Activated T-helper 1 cell treated with Interleukin-2 at 50 U/mL for 16 hours (primary cell): ENCODE measurements around the gene MAP1S.

Experiments used
- DNase-seq: peaks from one replicate; pipeline ENCODE4 v3.0.0-alpha.2; 2020; ENCODE audit warnings: low read depth

Gene MAP1S

GRCh38 chr19:17688853-17689595 is 30.3 kb upstream of the MAP1S start:
- no peak for DNase-seq

- no peak for DNase-seq
Observed at GRCh38 chr19:17692566-17692965, 26.7 kb upstream of the MAP1S start.

GRCh38 chr19:17695198-17695597 is 24.1 kb upstream of the MAP1S start:
- DNase-seq: no peak

GRCh38 chr19:17703824-17704463 is 15.3 kb upstream of the MAP1S start:
- peak; percentile 57 for DNase-seq

GRCh38 chr19:17706750-17707181 is 12.5 kb upstream of the MAP1S start:
- no peak for DNase-seq

GRCh38 chr19:17711851-17712250 is 7.4 kb upstream of the MAP1S start:
- no peak for DNase-seq

GRCh38 chr19:17716309-17716929 is 2.9 kb upstream of the MAP1S start:
- DNase-seq: no peak

GRCh38 chr19:17718550-17718946 is 732 bp upstream of the MAP1S start:
- DNase-seq: no peak

GRCh38 chr19:17719730-17720400 is 585 bp downstream of the MAP1S start:
- DNase-seq: no peak

GRCh38 chr19:17720440-17720839 is 1.2 kb downstream of the MAP1S start:
- no peak for DNase-seq

- no peak for DNase-seq
Observed at GRCh38 chr19:17721111-17721628, 1.9 kb downstream of the MAP1S start.

GRCh38 chr19:17721821-17722220 is 2.5 kb downstream of the MAP1S start:
- DNase-seq: no peak

GRCh38 chr19:17722655-17723240 is 3.5 kb downstream of the MAP1S start:
- DNase-seq: no peak

GRCh38 chr19:17724655-17725054 is 5.4 kb downstream of the MAP1S start:
- no peak for DNase-seq

GRCh38 chr19:17725422-17726078 is 6.3 kb downstream of the MAP1S start:
- no peak for DNase-seq

GRCh38 chr19:17726136-17726741 is 7.0 kb downstream of the MAP1S start:
- DNase-seq: no peak

- no peak for DNase-seq
Observed at GRCh38 chr19:17726964-17727773, 7.9 kb downstream of the MAP1S start.

- no peak for DNase-seq
Observed at GRCh38 chr19:17727843-17728242, 8.6 kb downstream of the MAP1S start.

GRCh38 chr19:17733127-17733526 is 13.8 kb downstream of the MAP1S start:
- DNase-seq: no peak

- no peak for DNase-seq
Observed at GRCh38 chr19:17734146-17734545, 14.9 kb downstream of the MAP1S start.
